K562 (cell line): Measurements from ENCODE around the gene STOX1. TPM values are rescaled to one million over a fixed set of nuclear protein-coding genes. Genes with fewer than 3 reads are reported as not detected.

Source experiments
- ATAC-seq: fragments of 200-7000 bp; cut with Tn5 transposase; 3 replicates; pipeline ENCODE4 v1.9.1; 2020; ENCODE audit warnings: moderate library complexity
- BruUV-seq: library from RNA; stranded (reverse); fragments of 400-500 nt; replicated peaks from 2 replicates; lab custom pipeline; 2021; lab: Mats Ljungman, UMichigan
- CTCF ChIA-PET: fragments of 300-600 bp; formaldehyde crosslinking; extraction: SDS; loops from one replicate; lab custom pipeline; 2021; ENCODE audit warnings: low intra/inter-chr PET ratio; lab: Yijun Ruan, JAX
- POLR2A ChIA-PET: fragments of 300-600, 350-650 bp; sonication (Branson Sonifier 250); formaldehyde crosslinking; extraction: SDS; loops from one replicate; lab custom pipeline; 2021; ENCODE audit warnings: antibody characterized with exemption, inconsistent platforms; lab: Yijun Ruan, JAX
- DNase-seq, 4 experiments: peaks; one replicate each; pipeline versions ENCODE4 v3.0.0 to v3.0.0-alpha.2; 2011 to 2018; ENCODE audit warnings: low spot score in 3 of 4, mixed read lengths in 3 of 4; ENCODE audit errors: extremely low read depth in 1 of 4
- FAIRE-seq: peaks from 2 replicates; lab custom pipeline; 2011; peaks lifted over from hg19 to GRCh38; lab: Jason Lieb, UNC
- H2AFZ ChIP-seq: 2 replicates; pipeline ENCODE4 v1.6.0; 2011; ENCODE audit warnings: low read depth, low read length, control low read depth, inconsistent platforms
- H3K27ac ChIP-seq: fragments of 200-600 bp; 3 replicates; pipeline ENCODE4 v1.8.0; 2011; ENCODE audit warnings: low read depth, mild to moderate bottlenecking, control low read depth, inconsistent platforms, low read length, moderate library complexity, mixed read lengths; ENCODE audit errors: extremely low read depth
- H3K27me3 ChIP-seq, 2 experiments: fragments of 300-600 bp in 1 of 2; 2 replicates in 1 of 2; 3 replicates in 1 of 2; pipeline versions ENCODE4 v1.6.0 to v1.8.0; 2011; ENCODE audit warnings: inconsistent platforms in 2 of 2, low read length in 2 of 2, mild to moderate bottlenecking in 1 of 2, mixed read lengths in 1 of 2, moderate library complexity in 1 of 2; ENCODE audit not compliant: control insufficient read depth in 2 of 2, insufficient read depth in 2 of 2
- H3K36me3 ChIP-seq: fragments of 300-600 bp; 3 replicates; pipeline ENCODE4 v1.8.0; 2011; ENCODE audit warnings: mild to moderate bottlenecking, low read length, inconsistent platforms; ENCODE audit not compliant: control insufficient read depth, insufficient read depth
- H3K4me1 ChIP-seq, 2 experiments: fragments of 200-600 bp in 1 of 2; replicated peaks in 1 of 2; 2 replicates in 1 of 2; 3 replicates in 1 of 2; pipeline versions ENCODE4 v1.5.1 to v1.8.0; 2011; ENCODE audit warnings: inconsistent platforms in 2 of 2, low read length in 2 of 2, mild to moderate bottlenecking in 1 of 2, mixed read lengths in 1 of 2, moderate library complexity in 1 of 2; ENCODE audit not compliant: control insufficient read depth in 2 of 2, insufficient read depth in 2 of 2
- H3K4me2 ChIP-seq: 2 replicates; pipeline ENCODE4 v1.6.1; 2011; ENCODE audit warnings: low read length, control low read depth, inconsistent platforms, mixed read lengths; ENCODE audit not compliant: insufficient read depth
- H3K4me3 ChIP-seq: fragments of 200-600 bp; sonication (generic), shearing (Covaris generic); 2 replicates; pipeline ENCODE4 v1.5.1; 2016; ENCODE audit warnings: control low read depth, inconsistent platforms
- H3K79me2 ChIP-seq: fragments of 200-600 bp; 3 replicates; pipeline ENCODE4 v1.8.0; 2011; ENCODE audit warnings: low read length, inconsistent platforms; ENCODE audit not compliant: control insufficient read depth, insufficient read depth
- H3K9ac ChIP-seq, 2 experiments: 2 replicates each; pipeline versions ENCODE4 v1.6.0 to v1.6.1; 2011; ENCODE audit warnings: low read depth in 2 of 2, low read length in 2 of 2, control low read depth in 1 of 2, inconsistent platforms in 1 of 2, mild to moderate bottlenecking in 1 of 2, mixed read lengths in 1 of 2; ENCODE audit not compliant: insufficient read depth in 1 of 2
- H3K9me1 ChIP-seq: one replicate; pipeline ENCODE4 v1.6.0; 2011; ENCODE audit warnings: inconsistent platforms, mild to moderate bottlenecking, low read length, moderate library complexity; ENCODE audit not compliant: control insufficient read depth, insufficient read depth
- H3K9me3 ChIP-seq: replicated peaks from 2 replicates; pipeline ENCODE4 v1.5.1; 2011; ENCODE audit warnings: low read depth, low read length, inconsistent platforms; ENCODE audit not compliant: control insufficient read depth, insufficient read depth
- H4K20me1 ChIP-seq: replicated peaks from 2 replicates; pipeline ENCODE4 v1.6.1; 2011; ENCODE audit warnings: low read length, inconsistent platforms, mixed read lengths; ENCODE audit not compliant: control insufficient read depth, insufficient read depth
- C11orf30 ChIP-seq: fragments of 450-650 bp; IDR thresholded peaks from 2 replicates; pipeline ENCODE4 v1.6.1; 2016; ENCODE audit warnings: low read depth, mild to moderate bottlenecking
- CBX2 ChIP-seq: fragments of 200-600 bp; sonication (generic); IDR thresholded peaks from one replicate; pipeline ENCODE4 v1.6.1; 2012; ENCODE audit warnings: mild to moderate bottlenecking, low read length, inconsistent platforms; ENCODE audit not compliant: insufficient read depth, poor library complexity, severe bottlenecking
- CBX8 ChIP-seq: fragments of 200-600 bp; sonication (generic); IDR thresholded peaks from 2 replicates; pipeline ENCODE4 v1.6.1; 2012; ENCODE audit warnings: borderline replicate concordance, mixed run types, low read depth, mild to moderate bottlenecking, moderate library complexity, mixed read lengths, low read length, control low read depth, inconsistent platforms; ENCODE audit not compliant: poor library complexity, severe bottlenecking; ENCODE audit errors: extremely low read depth
- FOS ChIP-seq: IDR thresholded peaks from 3 replicates; pipeline ENCODE4 v1.6.1; 2011; ENCODE audit not compliant: insufficient read length; ENCODE audit errors: extremely low read depth
- MED1 ChIP-seq: sonication (generic); formaldehyde crosslinking; IDR thresholded peaks from 2 replicates; pipeline ENCODE4 v1.8.1; 2023; ENCODE audit warnings: missing genetic modification reagents, borderline replicate concordance
- PURB ChIP-seq: sonication (generic); formaldehyde crosslinking; IDR thresholded peaks from 2 replicates; pipeline ENCODE4 v1.9.0; 2021; ENCODE audit warnings: low read depth, mild to moderate bottlenecking, missing genetic modification reagents
- YBX1 ChIP-seq: fragments of 450-650 bp; IDR thresholded peaks from 2 replicates; pipeline ENCODE4 v1.7.1; 2016; ENCODE audit warnings: mild to moderate bottlenecking
- ZZZ3 ChIP-seq: fragments of 450-650 bp; IDR thresholded peaks from 2 replicates; pipeline ENCODE4 v1.6.1; 2016; ENCODE audit warnings: antibody characterized with exemption, mild to moderate bottlenecking, moderate library complexity
- WGBS: fragments of 100-300 bp; shearing (Covaris generic); methylation state at CpG from one replicate; pipeline ENCODE4 v1.1.6; 2016; ENCODE audit warnings: low coverage, mixed read lengths; ENCODE audit not compliant: insufficient coverage; ENCODE audit errors: missing lambda C conversion rate; 5-methylcytosine and 5-hydroxymethylcytosine counted together
- in situ Hi-C: fragments of 300-500 bp; cut with MboI; formaldehyde crosslinking; loops from 4 replicates; pipeline ENCODE4 v1.15.0; 2018; ENCODE audit warnings: inconsistent platforms, mixed read lengths
- intact Hi-C: fragments of 100-400 bp; cut with micrococcal nuclease; formaldehyde crosslinking; loops from 2 replicates; pipeline ENCODE4 v1.14.2; 2022
- polyA plus RNA-seq, 8 experiments: library from polyadenylated mRNA; depleted of rRNA in 4 of 8; stranded (reverse) in 5 of 8; unstranded in 3 of 8; fragments of >200 nt; fragmentation: Nextera tagmentation in 2 of 8; fragmentation: Illumina TruSeq in 1 of 8; extraction: Ambion mirVana in 2 of 8; extraction: Trizol in 1 of 8; gene quantifications; 2 replicates each; pipeline versions ENCODE4 v1.2.1 to v1.2.3, GENCODE V29; 2011 to 2014; ENCODE audit warnings: inconsistent platforms in 1 of 8, missing spikeins in 1 of 8
- total RNA-seq, 7 experiments: library from RNA; depleted of rRNA in 6 of 7; stranded (reverse); fragments of >200 nt in 6 of 7; fragmentation: Illumina TruSeq in 2 of 7; extraction: Trizol in 2 of 7; gene quantifications; 2 replicates each; pipeline versions ENCODE4 v1.2.1 to v1.2.3, GENCODE V29; 2011 to 2021; ENCODE audit warnings: low replicate concordance in 1 of 7
- TF ChIP-seq, protein P1 (sequence below): IDR thresholded peaks from 2 replicates; pipeline ENCODE4 v1.6.1; 2011; ENCODE audit warnings: borderline replicate concordance, low read depth, mild to moderate bottlenecking, moderate library complexity, low read length; ENCODE audit not compliant: insufficient read depth, poor library complexity, severe bottlenecking
- TF ChIP-seq, protein P2 (sequence below): fragments of 250-450 bp; sonication (Bioruptor Pico); IDR thresholded peaks from 2 replicates; pipeline ENCODE4 v1.5.0; 2021
- TF ChIP-seq, protein P3 (sequence below): fragments of 450-650 bp; formaldehyde crosslinking; IDR thresholded peaks from 2 replicates; pipeline ENCODE4 v1.4.0; 2020; ENCODE audit warnings: mild to moderate bottlenecking, mixed read lengths
- TF ChIP-seq, protein P4 (sequence below): fragments of 450-650 bp; conservative IDR thresholded peaks from 2 replicates; pipeline ENCODE4 v1.6.1; 2016; ENCODE audit warnings: missing genetic modification characterization, low read depth, mild to moderate bottlenecking, missing compliant biosample characterization, moderate library complexity
- TF ChIP-seq, protein P5 (sequence below): fragments of 250-450 bp; sonication (Bioruptor Pico); IDR thresholded peaks from 2 replicates; pipeline ENCODE4 v1.9.0; 2021; ENCODE audit warnings: mild to moderate bottlenecking
- TF ChIP-seq, protein P6 (sequence below): sonication (generic); formaldehyde crosslinking; IDR thresholded peaks from 2 replicates; pipeline ENCODE4 v1.8.0; 2022; ENCODE audit warnings: mild to moderate bottlenecking, missing genetic modification reagents, borderline replicate concordance

Gene STOX1
- total and polyA plus RNA-seq, 9 of the 15 experiments (the other 6 are each of a cell fraction or from before 2014, with no cell fraction given) = 0.09 to 0.87 (median 0.29) TPM

DNA sequence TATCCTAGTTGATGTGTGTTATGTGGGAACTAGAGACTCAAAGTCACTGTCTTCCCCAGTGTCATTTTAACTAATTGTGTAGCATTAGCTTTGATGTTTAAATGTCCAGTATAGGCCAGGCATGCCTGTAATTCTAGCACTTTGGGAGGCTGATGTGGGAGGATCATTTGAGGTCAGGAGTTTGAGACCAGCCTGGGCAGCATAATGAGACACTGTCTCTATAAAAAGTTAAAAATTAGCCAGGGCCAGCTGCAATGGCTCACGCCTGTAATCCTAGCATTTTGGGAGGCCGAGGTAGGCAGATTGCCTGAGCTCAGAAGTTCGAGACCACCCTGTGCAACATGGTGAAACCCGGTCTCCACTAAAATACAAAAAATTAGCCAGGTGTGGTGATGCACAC is 98.2 kb downstream of the STOX1 start:
- ChIA-PET POLR2A (interaction anchor here (0.6 to 1.3 kb wide), 4 partner anchors 17 to 403 kb away, joined by 3 read pairs; no protein-coding TSS in a partner anchor), CTCF (no interaction called here)
- Histone ChIP-seq H4K20me1 (no peaks in the 10 kb centered on the region), H3K27ac (no peak overlapping the region), H3K4me1 (no peaks in the 10 kb centered on the region), H3K79me2 (peaks cover 4% of the 10 kb centered on the region; the same call in 2 of the 3 replicates), H3K27me3 (no peaks in the 10 kb centered on the region), H3K4me3 (no peak overlapping the region), H3K4me2 (no peak overlapping the region), H3K9me1 (no peaks in the 10 kb centered on the region), H3K9me3 (no peaks in the 10 kb centered on the region), H3K36me3 (peaks cover 27% of the 10 kb centered on the region; the same call in 2 of the 3 replicates), H2AFZ (no peak overlapping the region), H3K9ac (no peak overlapping the region)
- BruUV-seq = no TSS peak
- intact Hi-C loops (no loop called here), in situ Hi-C loops (no loop called here)
- no peak for FAIRE-seq
- no peak for DNase-seq
- 93% methylated on average over 4 of the region's 4 CpGs for WGBS
- ATAC-seq = no peak
- TF ChIP-seq, protein P1, sequence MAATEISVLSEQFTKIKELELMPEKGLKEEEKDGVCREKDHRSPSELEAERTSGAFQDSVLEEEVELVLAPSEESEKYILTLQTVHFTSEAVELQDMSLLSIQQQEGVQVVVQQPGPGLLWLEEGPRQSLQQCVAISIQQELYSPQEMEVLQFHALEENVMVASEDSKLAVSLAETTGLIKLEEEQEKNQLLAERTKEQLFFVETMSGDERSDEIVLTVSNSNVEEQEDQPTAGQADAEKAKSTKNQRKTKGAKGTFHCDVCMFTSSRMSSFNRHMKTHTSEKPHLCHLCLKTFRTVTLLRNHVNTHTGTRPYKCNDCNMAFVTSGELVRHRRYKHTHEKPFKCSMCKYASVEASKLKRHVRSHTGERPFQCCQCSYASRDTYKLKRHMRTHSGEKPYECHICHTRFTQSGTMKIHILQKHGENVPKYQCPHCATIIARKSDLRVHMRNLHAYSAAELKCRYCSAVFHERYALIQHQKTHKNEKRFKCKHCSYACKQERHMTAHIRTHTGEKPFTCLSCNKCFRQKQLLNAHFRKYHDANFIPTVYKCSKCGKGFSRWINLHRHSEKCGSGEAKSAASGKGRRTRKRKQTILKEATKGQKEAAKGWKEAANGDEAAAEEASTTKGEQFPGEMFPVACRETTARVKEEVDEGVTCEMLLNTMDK = no peak
- TF ChIP-seq, protein P2, sequence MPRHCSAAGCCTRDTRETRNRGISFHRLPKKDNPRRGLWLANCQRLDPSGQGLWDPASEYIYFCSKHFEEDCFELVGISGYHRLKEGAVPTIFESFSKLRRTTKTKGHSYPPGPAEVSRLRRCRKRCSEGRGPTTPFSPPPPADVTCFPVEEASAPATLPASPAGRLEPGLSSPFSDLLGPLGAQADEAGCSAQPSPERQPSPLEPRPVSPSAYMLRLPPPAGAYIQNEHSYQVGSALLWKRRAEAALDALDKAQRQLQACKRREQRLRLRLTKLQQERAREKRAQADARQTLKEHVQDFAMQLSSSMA = no peak
- TF ChIP-seq FOS = no peak
- TF ChIP-seq, protein P3, sequence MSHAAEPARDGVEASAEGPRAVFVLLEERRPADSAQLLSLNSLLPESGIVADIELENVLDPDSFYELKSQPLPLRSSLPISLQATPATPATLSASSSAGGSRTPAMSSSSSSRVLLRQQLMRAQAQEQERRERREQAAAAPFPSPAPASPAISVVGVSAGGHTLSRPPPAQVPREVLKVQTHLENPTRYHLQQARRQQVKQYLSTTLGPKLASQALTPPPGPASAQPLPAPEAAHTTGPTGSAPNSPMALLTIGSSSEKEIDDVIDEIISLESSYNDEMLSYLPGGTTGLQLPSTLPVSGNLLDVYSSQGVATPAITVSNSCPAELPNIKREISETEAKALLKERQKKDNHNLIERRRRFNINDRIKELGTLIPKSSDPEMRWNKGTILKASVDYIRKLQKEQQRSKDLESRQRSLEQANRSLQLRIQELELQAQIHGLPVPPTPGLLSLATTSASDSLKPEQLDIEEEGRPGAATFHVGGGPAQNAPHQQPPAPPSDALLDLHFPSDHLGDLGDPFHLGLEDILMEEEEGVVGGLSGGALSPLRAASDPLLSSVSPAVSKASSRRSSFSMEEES = no peak
- TF ChIP-seq ZZZ3 = no peak
- no peak for TF ChIP-seq C11orf30
- TF ChIP-seq, protein P4, sequence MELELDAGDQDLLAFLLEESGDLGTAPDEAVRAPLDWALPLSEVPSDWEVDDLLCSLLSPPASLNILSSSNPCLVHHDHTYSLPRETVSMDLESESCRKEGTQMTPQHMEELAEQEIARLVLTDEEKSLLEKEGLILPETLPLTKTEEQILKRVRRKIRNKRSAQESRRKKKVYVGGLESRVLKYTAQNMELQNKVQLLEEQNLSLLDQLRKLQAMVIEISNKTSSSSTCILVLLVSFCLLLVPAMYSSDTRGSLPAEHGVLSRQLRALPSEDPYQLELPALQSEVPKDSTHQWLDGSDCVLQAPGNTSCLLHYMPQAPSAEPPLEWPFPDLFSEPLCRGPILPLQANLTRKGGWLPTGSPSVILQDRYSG (tag) = no peak
- TF ChIP-seq PURB (CRISPR knock-in tag) = no peak
- no peak for TF ChIP-seq MED1 (CRISPR knock-in tag)
- no peak for TF ChIP-seq YBX1
- TF ChIP-seq, protein P5, sequence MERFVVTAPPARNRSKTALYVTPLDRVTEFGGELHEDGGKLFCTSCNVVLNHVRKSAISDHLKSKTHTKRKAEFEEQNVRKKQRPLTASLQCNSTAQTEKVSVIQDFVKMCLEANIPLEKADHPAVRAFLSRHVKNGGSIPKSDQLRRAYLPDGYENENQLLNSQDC = no peak
- TF ChIP-seq, protein P6, sequence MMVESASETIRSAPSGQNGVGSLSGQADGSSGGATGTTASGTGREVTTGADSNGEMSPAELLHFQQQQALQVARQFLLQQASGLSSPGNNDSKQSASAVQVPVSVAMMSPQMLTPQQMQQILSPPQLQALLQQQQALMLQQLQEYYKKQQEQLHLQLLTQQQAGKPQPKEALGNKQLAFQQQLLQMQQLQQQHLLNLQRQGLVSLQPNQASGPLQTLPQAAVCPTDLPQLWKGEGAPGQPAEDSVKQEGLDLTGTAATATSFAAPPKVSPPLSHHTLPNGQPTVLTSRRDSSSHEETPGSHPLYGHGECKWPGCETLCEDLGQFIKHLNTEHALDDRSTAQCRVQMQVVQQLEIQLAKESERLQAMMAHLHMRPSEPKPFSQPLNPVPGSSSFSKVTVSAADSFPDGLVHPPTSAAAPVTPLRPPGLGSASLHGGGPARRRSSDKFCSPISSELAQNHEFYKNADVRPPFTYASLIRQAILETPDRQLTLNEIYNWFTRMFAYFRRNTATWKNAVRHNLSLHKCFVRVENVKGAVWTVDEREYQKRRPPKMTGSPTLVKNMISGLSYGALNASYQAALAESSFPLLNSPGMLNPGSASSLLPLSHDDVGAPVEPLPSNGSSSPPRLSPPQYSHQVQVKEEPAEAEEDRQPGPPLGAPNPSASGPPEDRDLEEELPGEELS (CRISPR knock-in tag) = no peak
- no peak for TF ChIP-seq CBX2
- TF ChIP-seq CBX8 = no peak
